Measurements from ENCODE around the gene PTTG2.
"Not testable (repeated sequence)": the region's sequence is repeated elsewhere in the genome, so short reads cannot be mapped to it uniquely, and the experiment has no call there.

The PTTG2 gene

GRCh38 chr4:37960098-37960497, at the start of gene PTTG2:
PTTG2 (plus strand) TSS chr4:37960398; CDS start chr4:37960435, 37 bp downstream.
- no peak within 1 kb of the TSS for H3K4me3 ChIP-seq (ENCODE audit: control insufficient read depth, low read depth, low read length)
- DNase-seq (ENCODE audit: low read depth), result no peak
- TF ChIP-seq, protein P1, sequence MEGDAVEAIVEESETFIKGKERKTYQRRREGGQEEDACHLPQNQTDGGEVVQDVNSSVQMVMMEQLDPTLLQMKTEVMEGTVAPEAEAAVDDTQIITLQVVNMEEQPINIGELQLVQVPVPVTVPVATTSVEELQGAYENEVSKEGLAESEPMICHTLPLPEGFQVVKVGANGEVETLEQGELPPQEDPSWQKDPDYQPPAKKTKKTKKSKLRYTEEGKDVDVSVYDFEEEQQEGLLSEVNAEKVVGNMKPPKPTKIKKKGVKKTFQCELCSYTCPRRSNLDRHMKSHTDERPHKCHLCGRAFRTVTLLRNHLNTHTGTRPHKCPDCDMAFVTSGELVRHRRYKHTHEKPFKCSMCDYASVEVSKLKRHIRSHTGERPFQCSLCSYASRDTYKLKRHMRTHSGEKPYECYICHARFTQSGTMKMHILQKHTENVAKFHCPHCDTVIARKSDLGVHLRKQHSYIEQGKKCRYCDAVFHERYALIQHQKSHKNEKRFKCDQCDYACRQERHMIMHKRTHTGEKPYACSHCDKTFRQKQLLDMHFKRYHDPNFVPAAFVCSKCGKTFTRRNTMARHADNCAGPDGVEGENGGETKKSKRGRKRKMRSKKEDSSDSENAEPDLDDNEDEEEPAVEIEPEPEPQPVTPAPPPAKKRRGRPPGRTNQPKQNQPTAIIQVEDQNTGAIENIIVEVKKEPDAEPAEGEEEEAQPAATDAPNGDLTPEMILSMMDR (IDR thresholded peaks at IDR 0.05; ENCODE audit: control insufficient read depth, insufficient read depth, low read depth, low read length, missing control alignments), result no peak

DNA sequence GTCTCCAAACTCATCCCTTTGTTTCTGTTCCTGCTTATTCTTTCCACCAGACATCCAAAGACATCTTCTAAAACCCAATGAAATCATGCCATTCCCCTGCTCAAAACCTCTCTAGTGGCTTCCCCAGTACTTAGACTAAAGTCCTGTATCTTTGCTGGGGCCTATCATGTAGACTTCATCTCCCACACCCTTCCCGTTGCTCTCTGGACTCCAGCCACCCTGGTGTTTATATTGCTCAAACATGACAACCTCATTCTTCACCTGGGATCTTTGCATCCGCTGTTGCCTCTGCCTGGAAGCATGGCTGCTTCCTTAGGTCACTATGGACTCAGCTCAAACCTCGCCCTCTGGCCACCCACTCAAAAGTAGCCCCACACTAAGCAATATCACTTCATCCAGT, 45.7 kb upstream of the PTTG2 start:
- TF ChIP-seq, protein P1 (IDR thresholded peaks at IDR 0.05; ENCODE audit: control insufficient read depth, insufficient read depth, low read depth, low read length, missing control alignments), result no peak
- no peak overlapping the region for H3K4me3 ChIP-seq (ENCODE audit: control insufficient read depth, low read depth, low read length)
- no peak for DNase-seq (ENCODE audit: low read depth)

DNA sequence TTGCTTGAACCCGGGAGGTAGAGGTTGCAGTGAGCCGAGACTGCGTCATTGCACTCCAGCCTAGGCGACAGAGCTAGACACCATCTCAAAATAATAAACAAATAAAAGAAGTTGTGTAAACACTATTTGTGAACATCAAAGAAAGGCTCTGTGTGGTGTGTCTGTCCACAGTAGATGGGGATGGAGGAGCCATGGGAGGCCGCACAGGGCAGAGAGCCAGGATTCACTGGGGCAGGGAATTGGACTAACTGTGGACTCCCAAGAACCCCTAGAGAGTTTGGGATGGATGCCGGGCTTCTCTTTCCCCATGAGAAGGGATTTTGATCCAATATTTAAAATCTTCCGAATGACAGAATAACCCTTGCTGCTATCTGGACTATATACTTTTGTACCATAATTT, 42.8 kb upstream of the PTTG2 start:
- TF ChIP-seq, protein P1 (IDR thresholded peaks at IDR 0.05; ENCODE audit: control insufficient read depth, insufficient read depth, low read depth, low read length, missing control alignments), result no peak
- DNase-seq (ENCODE audit: low read depth), result no peak
- no peak overlapping the region for H3K4me3 ChIP-seq (ENCODE audit: control insufficient read depth, low read depth, low read length)

GRCh38 chr4:37918653-37919052, 41.5 kb upstream of the PTTG2 start:
- H3K4me3 ChIP-seq (ENCODE audit: control insufficient read depth, low read depth, low read length), result no peak overlapping the region
- DNase-seq (ENCODE audit: low read depth), result no peak
- TF ChIP-seq, protein P1 (IDR thresholded peaks at IDR 0.05; ENCODE audit: control insufficient read depth, insufficient read depth, low read depth, low read length, missing control alignments), result no peak

GRCh38 chr4:37922328-37922727, 37.9 kb upstream of the PTTG2 start:
- H3K4me3 ChIP-seq (ENCODE audit: control insufficient read depth, low read depth, low read length), result no peak overlapping the region
- DNase-seq (ENCODE audit: low read depth), result no peak
- TF ChIP-seq, protein P1 (IDR thresholded peaks at IDR 0.05; ENCODE audit: control insufficient read depth, insufficient read depth, low read depth, low read length, missing control alignments), result no peak

DNA sequence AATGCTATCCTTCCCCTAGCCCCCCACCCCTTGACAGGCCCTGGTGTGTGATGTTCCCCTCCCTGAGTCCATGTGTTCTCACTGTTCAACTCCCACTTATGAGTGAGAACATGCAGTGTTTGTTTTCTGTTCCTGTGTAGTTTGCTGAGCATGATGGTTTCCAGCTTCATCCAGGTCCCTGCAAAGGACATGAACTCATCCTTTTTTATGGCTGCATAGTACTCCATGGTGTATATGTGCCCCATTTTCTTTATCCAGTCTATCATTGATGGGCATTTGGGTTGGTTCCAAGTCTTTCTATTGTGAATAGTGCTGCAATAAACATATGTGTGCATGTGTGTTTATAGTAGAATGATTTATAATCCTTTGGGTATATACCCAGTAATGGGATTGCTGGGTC, 37.1 kb upstream of the PTTG2 start:
- not testable (repeated sequence) for H3K4me3 ChIP-seq (ENCODE audit: control insufficient read depth, low read depth, low read length); DNase-seq (ENCODE audit: low read depth)

DNA sequence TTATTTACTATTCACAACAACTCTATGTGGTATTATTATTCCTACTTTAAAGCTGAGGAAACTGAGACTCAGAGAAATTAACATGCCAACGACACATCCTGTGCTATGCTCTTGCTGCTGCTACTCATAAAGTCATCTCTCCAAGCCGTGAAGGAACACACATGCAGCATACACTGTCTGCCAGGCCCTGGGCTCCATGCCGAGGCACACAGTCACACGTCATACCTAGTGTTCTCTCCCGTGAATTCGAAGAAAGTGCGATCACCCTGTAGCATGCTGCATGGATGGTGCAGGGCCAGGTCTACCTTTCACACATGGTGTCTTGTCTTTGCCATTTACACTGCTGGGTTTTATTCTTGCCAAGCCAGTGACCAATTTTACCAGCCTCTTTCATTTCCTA, 35.3 kb upstream of the PTTG2 start:
- TF ChIP-seq, protein P1 (IDR thresholded peaks at IDR 0.05; ENCODE audit: control insufficient read depth, insufficient read depth, low read depth, low read length, missing control alignments), result no peak

More for the DNA sequence above, 35.3 kb upstream of the PTTG2 start:
- DNase-seq (ENCODE audit: low read depth), result no peak
- H3K4me3 ChIP-seq (ENCODE audit: control insufficient read depth, low read depth, low read length), result no peak overlapping the region

Data from AG09309 (cell line).